HG03378 (cell line): Measurements from ENCODE around the gene AHRR.
A peak's percentile ranks its signal among the peaks of the same experiment; 100 is the strongest.

ENCODE experiments used
- ATAC-seq: cut with Tn5 transposase; IDR thresholded peaks from one replicate; pipeline ENCODE4 v1.9.1; 2021; ENCODE audit warnings: mild to moderate bottlenecking, moderate library complexity; ENCODE audit not compliant: unreplicated experiment

Gene AHRR

GRCh38 chr5:453725-454481 is 132.4 kb downstream of the AHRR start:
- ATAC-seq: no peak

DNA sequence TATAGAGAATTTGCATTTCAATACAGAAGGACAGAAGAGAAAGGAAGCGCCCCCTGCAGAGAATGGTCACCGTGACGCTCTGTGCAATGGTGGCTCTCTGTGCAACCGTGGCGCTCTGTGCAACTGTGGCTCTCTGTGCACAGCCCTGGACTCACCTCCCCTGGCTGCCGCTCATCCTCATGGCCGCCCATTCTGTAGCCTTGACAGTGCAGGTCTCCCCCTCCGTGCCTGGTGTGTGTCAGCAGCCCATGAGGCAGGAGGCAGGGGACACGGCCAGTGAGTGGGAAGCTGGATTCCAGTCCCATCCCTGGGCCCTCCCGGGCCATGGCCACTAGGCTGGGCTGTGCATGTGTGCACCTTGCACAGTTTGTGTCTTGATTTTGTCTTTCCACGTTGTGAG is 133.4 kb downstream of the AHRR start:
- no peak for ATAC-seq

DNA sequence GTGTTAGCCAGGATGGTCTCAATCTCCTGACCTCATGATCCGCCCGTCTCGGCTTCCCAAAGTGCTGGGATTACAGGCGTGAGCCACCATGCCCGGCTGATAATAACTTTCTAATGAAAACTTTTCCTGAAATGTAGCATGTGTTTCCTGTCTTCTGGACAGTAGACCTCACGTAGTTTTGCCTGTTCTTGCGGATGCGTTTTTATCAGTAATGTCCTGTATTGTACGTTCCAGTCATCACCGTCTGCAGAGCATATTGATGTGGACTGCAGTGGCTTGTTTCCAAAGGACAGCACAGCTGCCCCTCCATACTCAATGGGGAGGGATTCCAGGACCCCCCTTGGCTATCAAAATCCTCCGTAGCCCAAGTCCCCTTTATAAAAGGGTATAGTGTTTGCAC is 134.3 kb downstream of the AHRR start:
- ATAC-seq: no peak

DNA sequence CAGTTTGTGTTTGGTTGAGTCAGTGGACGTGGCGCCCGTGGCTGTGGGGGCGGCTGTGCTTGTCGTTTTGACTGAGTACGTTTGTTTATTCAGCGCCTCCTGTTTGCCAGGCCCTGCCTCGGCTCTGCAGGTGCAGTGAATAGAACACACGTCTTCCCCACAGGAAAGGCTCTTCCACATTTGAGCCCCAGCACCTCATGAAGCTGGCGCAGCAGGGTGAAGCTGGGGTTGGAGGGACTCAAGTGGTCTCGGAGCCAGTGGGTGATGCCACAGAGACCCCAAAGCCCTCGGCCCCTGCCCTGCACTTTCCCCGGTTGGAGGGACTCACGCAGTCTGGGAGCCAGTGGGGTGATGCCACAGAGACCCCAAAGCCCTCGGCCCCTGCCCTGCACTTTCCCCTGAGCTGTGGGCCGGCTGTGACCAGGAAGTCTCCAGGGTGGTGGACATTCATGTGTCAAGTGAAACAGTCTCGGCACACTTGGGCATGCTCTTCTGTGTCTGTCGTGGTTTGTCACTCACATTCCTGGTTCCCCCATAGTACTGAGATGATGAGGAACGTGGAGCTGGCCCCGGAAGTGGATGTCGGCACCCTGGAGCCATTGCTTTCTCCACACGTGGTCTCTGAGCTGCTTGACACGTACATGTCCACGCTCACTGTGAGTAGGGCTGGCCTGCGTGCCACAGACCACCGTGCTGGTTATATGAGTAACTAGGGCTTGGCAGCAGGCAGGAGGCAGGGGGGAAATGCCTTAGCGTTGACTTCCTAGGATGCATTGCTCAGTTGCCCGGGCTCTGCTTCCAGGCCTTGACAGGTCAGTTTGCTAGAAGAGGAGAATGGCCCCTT is 135.1 kb downstream of the AHRR start:
- ATAC-seq: no peak

DNA sequence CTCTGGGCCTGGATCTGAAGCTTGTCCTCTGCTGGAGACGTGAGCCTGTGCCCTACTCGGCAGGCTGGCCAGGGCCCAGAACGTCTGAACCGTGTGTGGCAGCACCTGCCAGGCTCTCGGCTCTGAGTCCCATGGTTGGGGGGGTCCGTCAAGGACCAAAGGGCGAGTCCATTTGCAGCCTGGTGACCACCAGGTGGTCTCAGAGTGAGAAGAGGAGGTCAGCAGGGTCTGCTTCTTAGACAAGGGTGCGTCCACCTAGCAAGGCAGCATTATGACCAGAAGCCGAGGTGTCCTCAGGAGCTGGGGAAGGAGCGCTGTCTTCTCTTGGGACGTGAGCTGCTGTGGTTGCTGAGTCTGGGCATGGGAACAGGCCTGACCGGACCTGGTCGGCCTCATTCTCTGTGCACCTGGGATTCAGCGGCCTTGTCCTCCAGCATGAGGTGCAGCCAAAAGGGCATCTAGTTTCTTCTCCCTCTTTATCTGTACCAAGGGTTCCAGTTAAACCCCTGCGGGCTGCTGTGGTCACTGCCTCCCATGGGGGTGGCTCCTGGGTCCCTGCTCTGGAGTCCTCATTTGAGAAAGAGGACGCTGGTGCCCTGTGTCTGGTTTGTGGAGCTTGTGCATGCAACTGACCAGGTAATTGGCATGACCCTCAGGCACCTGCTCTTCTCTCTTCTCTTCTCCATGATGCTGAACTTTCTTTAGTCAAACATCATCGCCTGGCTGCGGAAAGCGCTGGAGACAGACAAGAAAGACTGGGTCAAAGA is 135.9 kb downstream of the AHRR start:
- no peak for ATAC-seq

DNA sequence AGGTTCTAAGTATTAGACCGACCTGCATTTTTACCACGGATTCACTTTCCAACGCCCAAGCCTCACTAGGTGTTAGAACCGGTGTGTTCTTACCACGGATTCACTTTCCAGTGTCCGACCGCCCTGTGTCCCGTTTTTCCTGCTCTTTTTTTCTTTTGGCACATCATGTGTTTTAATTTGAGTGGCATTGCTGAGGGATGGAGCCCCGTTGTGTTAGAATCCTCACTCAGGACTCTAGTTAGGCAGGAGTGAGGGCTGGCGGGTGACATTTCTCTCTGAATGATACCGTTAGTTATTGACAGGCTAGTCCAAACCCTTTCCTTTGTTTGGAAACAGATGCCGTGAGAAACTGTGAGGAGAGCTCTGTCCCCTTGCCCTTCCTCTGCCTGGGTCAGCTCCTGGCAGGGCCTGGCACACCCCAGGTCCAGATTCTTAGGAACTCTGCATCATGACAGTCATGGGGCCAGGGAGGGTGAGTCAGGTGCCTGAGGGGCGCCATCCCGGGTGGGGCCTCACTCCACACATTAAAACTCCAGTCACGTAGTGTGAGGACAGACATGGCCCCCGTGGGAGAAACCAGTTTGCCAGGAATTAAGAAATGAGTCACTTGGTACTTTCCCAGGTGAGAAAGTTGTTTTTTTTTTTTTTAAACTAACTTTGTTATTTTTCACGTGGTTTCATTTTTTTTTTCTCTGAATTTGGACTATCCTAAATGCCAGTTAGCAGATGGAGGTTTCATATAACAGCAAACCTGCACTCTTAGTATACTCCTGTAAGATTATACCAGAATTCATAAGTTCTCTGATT is 137.2 kb downstream of the AHRR start:
- ATAC-seq: peak; percentile 67

GRCh38 chr5:459562-460272 is 138.2 kb downstream of the AHRR start:
- no peak for ATAC-seq

DNA sequence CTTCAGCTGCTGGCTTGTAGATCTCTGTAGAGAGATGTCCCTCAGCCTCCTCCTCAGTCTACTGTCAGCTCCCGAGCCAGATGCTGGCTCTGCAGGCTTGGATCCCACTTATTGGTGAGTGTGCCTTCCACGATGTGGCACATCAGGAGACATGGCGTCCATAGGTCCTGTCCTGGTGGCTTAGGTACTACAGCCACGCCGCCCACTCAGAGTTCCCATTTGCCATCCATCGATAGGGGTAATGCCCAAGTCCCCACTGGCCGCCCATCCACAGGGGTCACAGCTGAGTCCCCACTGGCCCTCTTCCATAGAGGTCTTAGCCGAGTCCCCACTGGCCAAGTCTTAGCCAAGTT is 138.7 kb downstream of the AHRR start:
- no peak for ATAC-seq

GRCh38 chr5:462051-462481 is 140.6 kb downstream of the AHRR start:
- ATAC-seq: no peak

- ATAC-seq: no peak
Measured at GRCh38 chr5:463301-463700, 141.8 kb downstream of the AHRR start.

GRCh38 chr5:463952-464351 is 142.4 kb downstream of the AHRR start:
- ATAC-seq: no peak

GRCh38 chr5:464446-464842 is 142.9 kb downstream of the AHRR start:
- no peak for ATAC-seq

DNA sequence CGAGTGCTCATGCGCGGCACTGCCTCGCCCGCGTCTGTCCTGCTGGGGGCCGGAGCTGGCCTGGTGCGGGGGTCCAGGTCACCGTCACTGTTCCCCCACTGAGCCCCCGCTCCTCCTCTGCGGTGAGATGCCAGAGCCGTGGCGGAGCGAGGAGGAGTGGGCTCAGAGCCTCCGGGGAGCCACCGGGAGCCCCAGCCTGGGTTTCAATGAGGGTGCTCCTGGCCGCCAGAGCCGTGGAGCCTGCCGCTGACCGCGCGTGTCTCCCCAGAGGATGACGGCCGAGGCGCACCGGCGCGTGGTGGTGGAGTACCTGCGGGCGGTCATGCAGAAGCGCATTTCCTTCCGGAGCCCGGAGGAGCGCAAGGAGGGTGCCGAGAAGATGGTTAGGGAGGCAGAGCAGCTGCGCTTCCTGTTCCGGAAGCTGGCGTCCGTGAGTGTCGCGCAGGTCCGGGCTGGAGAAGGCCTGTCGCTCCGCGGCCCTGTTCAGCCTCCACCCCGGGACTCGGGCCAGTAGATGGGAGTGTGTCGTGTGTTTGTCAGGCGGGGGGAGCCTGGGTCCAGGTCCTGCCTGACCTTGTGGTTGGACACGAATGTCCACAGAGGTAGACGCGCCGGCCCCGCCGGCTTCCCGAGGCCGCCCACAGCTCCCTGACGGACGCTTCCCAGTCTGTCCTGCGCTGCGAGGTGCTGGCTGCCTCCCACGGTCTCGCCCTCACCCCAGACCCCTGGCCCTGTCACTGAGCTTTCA is 143.5 kb downstream of the AHRR start:
- ATAC-seq: no peak

- no peak for ATAC-seq
Measured at GRCh38 chr5:465591-466403, 144.3 kb downstream of the AHRR start.

DNA sequence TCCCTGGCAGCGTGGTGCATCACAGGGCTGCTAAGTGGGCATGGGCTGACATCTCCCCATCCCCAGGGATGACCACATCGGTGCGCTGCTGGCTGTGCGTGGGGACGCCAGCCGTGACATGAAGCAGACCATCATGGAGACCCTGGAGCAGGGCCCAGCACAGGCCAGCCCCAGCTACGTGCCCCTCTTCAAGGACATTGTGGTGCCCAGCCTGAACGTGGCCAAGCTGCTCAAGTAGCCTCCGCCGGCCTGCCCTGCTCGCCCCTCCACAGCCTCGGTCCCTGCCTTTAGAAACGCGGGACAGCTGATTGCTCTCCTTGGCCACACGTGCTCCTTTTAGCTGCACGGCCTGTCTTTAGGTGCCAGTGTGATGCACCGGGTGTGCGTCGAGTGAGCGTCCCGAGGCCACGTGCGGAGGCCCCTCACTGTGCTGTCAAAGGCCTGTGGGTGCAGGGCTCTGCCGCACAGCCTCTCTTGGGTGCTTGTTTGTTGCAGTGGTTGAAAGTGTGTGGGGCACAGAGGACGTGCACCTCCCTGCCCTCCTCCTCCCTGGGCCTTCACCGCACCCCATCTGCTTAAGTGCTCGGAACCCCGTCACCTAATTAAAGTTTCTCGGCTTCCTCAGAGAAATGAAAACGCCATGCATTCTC is 145.3 kb downstream of the AHRR start:
- no peak for ATAC-seq

GRCh38 chr5:468401-468800 is 146.9 kb downstream of the AHRR start:
- no peak for ATAC-seq

DNA sequence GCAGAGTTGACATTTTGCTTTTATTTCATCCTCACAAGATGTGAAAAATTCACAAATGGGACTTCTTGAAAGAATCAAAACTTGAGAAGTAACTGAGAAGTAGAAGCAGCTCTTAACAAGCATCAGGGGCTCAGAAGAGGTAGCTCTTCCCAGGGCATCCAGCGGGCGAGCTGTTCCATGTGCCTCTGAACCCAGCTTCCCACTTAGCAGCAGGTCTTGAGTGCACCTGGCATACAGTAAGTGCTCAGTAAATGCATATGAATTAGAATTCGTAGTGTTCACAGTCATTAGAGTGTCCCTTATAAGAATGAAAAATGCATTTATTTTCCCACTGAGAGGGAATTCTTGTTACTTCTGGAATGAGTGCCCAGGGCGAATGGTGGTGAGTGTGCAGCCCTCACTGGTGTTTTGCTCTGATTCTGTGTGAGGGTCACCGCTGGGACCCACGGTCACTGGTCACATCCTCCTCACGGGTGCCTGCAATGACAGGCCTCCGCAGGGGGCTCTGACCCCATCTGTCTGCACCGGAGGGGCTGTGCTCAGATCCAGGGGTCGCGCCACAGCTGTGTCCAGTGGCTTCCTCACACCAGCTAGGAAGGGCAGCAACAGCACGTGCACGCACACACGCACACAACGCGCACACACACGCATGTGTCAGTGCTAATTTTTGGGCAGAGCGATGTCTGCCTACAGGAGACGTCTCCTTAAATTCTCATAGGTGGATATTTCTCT is 148.4 kb downstream of the AHRR start:
- no peak for ATAC-seq
